CD4-positive, alpha-beta T cell treated with Interleukin-21 for 1 hour (primary cell): ENCODE data around the gene RPS14.
A peak's percentile ranks its signal among the peaks of the same experiment; 100 is the strongest.
"Not testable (repeated sequence)": the region's sequence is repeated elsewhere in the genome, so short reads cannot be mapped to it uniquely, and the experiment has no call there.

Source experiments
- DNase-seq: peaks from one replicate; pipeline ENCODE4 v3.0.0-alpha.2; 2020

RPS14 gene

DNA sequence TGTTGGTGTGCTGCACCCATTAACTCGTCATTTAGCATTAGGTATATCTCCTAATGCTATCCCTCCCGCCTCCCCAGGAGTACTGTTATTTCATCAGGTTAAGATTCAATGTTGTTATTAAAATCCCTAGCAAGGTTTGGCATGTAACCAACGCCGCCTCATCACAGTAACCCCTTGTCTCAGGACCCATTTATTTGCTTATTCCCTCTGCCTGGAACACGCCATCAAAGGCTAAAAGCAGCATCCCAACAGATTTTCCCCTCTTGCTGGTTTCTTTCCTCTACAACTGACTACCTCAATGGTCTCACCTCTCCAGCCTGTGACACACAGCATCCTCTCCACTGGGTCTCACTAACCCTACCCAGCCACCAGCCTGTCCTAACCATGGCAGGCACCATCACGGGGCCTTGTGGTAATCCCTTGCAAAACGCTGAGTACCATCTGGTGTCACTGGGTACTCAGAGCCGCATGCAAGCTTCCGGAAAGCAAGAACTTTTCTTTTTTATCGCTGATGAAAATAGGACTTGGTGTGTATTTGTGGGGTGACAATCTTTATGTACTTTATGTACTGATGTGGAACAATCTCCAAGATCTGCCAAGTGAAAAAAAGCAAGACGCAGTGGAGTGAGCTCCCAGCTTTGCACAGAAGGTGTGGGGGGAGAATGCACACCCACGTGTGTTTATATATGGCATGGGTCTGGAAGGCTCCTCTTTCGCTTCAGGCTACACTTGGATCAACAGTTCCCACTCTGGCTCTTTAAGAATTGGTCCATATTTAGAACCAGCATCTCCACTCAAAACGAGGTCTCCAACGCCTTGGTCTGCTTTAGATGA, 6.1 kb downstream of the RPS14 start:
- DNase-seq, result no peak

DNA sequence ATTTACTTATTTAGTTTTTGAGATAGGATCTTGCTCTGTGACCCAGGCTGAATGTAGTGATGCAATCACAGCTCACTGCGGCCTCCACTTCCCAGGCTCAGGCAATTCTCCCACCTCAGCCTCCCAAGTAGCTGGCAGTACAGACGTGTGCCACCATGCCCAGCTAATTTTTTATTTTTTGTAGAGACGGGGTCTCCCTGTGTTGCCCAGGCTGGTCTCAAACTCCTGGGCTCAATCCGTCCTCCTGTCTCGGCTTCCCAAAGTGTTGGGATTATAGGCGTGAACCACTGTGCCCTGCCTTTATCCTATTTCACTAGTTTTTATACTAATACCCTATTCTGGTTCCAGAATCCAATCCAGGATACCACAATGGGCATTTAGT, 6.8 kb downstream of the RPS14 start:
- no peak for DNase-seq

DNA sequence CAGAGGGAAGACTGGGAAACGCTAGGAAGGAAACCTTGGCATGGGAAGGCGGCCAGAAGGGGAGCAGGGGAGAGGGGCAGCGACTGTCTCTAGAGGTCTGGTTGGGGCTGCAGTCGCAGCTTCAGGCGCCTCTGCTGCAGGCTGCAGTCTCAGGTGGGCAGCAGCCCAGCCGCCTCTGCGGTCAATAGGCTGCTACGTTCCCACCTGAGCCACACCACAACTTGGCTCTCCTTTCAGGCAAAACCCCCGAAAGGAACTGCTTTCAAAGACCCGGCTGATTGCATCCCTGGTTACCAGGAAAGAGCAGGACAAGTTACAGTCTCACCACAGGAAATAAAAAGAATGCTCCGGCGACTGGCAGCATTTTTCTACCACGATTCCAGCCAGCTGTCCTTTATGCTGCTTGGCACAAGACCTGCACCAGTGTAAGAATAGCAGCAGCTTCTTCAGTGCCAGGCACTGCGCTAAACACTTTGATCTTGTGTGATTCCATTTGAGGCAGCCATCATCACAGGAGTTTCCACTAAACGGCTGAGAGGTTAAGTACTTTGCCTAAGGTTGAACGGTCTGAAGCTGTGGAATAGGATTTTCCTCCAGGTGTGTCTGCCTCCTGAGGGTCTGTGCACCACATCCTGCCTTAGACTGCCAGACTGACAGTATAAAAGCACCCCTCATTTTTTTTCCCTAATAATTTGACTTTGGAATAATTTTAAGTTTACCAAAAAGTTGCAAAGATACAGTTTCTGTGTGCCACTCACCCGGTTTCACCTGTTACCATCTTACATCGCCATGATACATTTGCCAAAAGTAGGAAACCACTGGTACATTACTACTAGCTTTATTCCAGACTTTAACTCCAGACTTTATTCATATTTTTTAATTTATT, 7.5 kb downstream of the RPS14 start:
- DNase-seq, result no peak

DNA sequence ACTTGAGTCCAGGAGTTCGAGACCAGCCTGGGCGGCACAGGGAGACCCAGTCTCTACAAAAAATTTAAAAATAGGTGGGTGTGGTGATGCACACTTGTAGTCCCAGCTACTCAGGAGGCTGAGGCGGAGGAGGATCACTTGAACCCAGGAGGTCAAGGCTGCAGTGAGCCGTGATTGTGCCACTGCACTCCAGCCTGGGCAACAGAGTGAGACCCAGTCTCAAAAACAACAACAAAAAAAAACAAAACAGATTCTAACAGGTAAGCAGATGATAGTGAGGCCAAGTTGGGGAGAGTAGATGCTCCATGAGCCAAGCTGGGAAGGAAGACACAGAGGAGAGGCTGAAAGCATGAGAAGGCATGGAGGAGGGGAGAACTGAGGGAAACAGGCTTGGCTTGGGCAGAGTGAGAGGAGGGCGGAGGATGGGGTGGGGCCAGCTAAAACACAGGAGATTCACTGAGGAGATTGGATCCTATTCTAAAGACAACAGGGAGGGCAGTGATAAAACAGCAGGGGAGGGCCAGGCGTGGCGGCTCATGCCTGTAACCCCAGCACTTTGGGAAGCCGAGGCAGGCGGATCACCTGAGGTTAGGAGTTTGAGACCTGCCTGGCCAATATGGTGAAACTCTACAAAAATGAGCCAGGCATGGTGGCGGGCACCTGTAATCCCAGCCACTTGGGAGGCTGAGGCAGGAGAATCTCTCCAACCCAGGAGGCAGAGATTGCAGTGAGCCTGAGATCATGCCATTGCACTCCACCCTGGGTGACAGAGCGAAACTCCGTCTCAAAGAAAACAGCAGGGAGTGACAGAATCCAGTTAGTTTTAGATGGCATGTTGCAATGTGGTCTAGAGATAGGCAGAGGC, 8.4 kb downstream of the RPS14 start:
- no peak for DNase-seq

DNA sequence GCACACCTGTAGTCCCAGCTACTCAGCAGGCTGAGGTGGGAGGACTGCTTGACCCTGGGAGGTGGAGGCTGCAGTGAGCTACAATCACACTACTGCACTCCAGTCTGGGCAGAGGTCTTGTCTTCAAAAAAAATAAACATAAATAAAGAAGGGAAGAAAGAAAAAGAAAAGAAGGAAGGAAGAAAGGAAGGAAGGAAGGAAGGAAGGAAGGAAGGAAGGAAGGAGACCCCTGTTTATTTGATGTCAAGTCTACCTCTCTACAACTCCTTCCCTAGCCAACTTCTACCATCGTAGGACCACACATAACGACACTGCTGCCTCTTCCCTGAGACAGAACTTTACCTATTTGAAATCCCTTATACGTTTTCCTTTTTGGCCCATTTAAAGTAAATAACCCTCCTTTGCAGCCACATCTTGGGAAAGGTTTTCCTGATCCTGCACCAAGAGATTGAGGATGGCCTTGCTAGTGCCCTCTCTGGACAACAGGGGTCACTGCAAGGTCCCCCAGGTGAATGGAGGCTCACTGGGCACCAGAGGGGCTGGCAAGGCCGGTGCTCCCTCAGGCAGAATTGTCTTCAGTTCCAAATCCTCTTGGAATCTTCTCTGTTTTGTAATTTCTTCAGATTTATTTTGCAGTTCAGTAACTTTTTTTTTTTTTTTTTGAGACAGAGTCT, 10.5 kb downstream of the RPS14 start:
- peak; percentile 16 for DNase-seq

DNA sequence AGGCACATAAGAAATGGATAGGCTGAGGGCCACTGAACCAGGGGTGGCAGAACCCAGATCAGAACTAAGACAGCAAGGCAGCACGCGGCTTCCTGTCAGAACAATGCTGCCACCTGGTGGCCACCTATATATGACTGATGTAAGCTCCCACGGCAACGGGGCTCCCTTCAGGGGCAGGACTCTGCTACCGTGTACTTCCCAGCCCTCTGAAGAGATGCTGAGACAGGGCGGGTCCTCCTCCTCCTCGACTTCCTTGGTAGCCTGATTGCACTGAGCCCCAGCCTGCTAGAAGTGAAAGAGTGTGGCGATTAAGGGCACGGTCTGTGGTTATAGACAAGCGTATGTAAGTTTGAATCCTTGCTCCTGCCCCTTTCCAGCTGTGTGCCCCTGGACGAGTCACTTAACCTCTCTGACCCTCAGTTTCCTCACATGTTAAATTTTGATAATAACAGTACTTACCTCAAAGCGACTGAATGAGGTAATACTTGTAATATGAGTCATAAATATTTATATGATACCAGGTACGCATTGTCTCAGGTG, 13.3 kb downstream of the RPS14 start:
- DNase-seq, result peak; percentile 92

- DNase-seq, result no peak
Observed at GRCh38 chr5:150434464-150434863, 15.1 kb downstream of the RPS14 start.

DNA sequence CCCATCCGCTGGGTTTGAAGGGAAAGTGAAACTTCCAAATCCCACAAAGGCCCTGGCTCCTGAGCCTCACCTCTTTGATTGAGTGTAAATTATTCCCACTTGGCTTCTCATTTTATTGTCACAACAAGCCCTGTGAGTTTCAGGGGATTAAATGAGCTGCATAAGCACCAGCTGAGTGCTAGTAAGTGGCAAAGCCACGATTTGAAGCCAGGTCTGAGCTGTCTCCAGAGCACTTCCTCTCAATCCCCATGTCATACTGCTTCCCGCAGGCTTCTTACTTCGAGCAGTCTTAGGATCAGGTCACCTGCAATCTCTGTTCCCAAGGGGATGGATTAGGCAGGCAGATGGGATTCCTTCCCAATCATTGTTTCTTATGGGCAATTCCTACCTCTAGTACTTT, 18.0 kb downstream of the RPS14 start:
- no peak for DNase-seq

- DNase-seq, result no peak
Observed at GRCh38 chr5:150431048-150431447, 18.5 kb downstream of the RPS14 start.

DNA sequence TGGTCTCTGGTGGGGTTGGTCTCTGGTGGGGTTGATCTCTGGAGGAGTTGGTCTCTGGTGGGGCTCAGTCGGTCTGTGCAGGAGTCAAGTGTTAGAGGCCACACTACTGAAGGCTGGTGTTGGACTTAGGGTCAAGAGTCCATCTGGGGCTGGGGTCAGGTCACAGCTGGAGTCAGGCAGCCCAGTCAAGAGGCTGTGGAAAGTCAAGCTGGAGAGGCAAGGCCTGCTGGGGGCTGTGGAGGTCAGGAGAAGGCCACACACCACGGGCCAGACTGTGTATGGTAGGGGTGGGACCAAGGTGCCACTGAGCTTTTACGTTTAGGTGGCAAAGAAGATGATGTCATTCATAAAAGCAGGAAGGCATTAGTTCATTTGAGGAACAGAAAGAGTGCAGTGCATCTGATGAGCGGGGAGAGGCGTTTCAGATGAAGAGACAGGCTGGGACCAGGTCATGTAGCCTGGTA, 20.1 kb downstream of the RPS14 start:
- peak; percentile 12 for DNase-seq

- DNase-seq, result no peak
Observed at GRCh38 chr5:150428978-150429377, 20.6 kb downstream of the RPS14 start.

GRCh38 chr5:150428106-150428876, 21.2 kb downstream of the RPS14 start:
- no peak for DNase-seq

- DNase-seq, result not testable (repeated sequence)
Observed at GRCh38 chr5:150426165-150426564, 23.4 kb downstream of the RPS14 start.

- DNase-seq, result no peak
Observed at GRCh38 chr5:150422758-150423157, 26.8 kb downstream of the RPS14 start.

DNA sequence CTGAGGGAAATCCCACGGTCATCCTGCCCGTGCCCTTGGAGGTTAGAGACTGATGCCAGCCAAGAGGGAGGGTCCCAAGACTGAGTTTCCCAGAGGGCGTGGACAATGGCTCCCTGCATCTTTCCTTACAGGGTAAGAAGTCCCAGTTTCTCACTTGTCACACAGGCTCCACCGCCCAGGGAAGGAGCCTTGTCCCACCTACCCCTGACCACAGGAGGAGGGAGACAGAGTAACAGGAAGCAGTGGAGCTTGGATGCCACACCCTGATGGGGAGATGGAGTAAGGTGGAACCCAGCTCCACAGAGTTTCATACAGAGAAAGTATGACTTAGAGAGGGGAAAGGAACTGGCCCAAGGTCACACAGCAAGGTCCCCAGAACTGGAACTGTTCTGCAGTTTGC, 27.5 kb downstream of the RPS14 start:
- DNase-seq, result no peak

DNA sequence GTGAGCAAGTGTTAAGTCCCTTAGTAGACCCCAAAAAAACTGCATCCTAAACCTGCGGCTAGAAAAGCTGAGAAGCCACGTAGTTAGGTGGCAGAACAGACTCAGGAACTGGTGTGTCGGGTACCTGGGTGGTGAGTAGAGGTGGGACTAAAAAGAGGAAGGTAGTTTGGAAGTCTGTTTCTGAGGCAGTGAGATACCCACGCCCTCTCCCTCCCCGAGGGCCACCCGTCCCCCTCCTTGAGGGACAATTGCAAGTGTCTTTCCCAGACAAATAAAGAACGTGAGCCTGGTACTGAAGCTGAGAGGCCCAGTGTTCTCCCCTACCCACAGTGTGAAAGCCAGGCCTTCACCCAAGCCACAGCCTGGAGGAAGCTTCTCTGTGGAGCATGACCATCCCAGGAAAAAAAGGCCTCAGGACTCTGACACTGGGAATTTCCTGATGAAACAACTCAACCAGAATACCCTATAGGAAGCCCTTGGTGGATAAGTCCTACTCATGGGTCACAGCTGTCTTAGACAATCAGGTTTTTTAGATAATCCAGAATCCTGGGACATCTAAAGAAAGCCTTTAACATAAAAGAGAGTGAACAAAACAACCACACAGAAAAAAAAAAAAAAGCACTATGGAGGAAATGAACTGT, 29.8 kb downstream of the RPS14 start:
- no peak for DNase-seq

GRCh38 chr5:150413902-150414790, 35.4 kb downstream of the RPS14 start:
- DNase-seq, result not testable (repeated sequence)

DNA sequence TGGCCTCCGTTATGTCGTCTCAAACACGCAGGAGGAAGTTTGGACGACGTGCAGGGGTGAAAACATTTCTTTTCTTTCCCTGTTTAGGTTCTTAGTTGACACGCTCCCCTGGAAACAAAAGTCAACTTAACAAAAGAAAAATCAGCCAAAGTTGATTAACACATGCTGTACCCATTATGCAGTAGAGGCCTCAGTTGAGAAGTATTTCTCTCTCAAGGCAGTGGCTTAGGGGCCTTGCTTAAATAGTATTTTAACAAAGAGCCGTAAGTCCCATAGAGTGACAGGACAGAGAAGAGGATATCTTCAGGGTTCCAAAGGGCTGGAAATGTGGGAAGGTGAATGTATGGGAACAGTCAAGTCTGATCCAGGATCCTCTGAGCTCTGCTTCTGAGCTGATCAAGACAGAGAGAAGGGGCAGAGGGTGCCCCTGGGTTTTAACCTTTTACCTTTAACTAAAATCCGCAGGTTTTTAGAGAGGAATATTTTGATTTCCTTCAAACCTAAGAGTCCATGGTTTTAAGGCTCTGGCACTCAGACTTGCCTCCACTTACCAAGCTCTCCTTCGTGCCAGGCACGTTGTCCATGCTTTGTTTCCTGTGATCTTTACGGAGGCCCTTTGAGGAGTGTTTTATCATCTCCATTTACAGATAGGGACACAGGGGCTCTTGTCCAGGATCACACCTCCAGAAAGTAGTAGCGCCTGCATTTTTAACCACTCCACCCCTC, 36.2 kb downstream of the RPS14 start:
- DNase-seq, result no peak
